Cardiac muscle cell (in vitro differentiated cells and primary cell): ENCODE measurements around the gene UBC. TPM values are rescaled to one million over a fixed set of nuclear protein-coding genes. Genes with fewer than 3 reads are reported as not detected.
"Not testable (repeated sequence)": the region's sequence is repeated elsewhere in the genome, so short reads cannot be mapped to it uniquely, and the experiment has no call there.

Source experiments
- DNase-seq, 2 donors: peaks; one replicate each; pipeline versions ENCODE4 v3.0.0 to v3.0.0-alpha.2; 2010 to 2017; ENCODE audit warnings: low read depth in 1 of 2, low spot score in 1 of 2
- H3K27ac ChIP-seq: fragments of 200-600 bp; sonication (generic); 2 replicates; pipeline ENCODE4 v1.5.1; 2016
- H3K27me3 ChIP-seq: fragments of 200-600 bp; sonication (generic); 2 replicates; pipeline ENCODE4 v1.6.0; 2016; ENCODE audit warnings: control low read depth
- H3K36me3 ChIP-seq: fragments of 200-600 bp; sonication (generic); 2 replicates; pipeline ENCODE4 v1.5.1; 2016; ENCODE audit warnings: control low read depth
- H3K4me1 ChIP-seq: fragments of 200-600 bp; sonication (generic); 2 replicates; pipeline ENCODE4 v1.8.1; 2017; ENCODE audit warnings: low read depth, mild to moderate bottlenecking, mixed run types
- H3K4me3 ChIP-seq: fragments of 200-600 bp; sonication (generic); 2 replicates; pipeline ENCODE4 v1.5.1; 2016; ENCODE audit warnings: mild to moderate bottlenecking
- H3K9me3 ChIP-seq: fragments of 200-600 bp; sonication (generic); 2 replicates; pipeline ENCODE4 v1.5.1; 2017; ENCODE audit warnings: low read depth, mild to moderate bottlenecking, control low read depth
- polyA plus RNA-seq: library from polyadenylated mRNA; unstranded; fragments of >200 nt; fragmentation: Nextera tagmentation; extraction: Ambion mirVana; gene quantifications from 2 replicates; pipeline ENCODE4 v1.2.1, GENCODE V29; 2016
- total RNA-seq: library from RNA; depleted of rRNA; stranded (reverse); fragments of >200 nt; gene quantifications from 2 replicates; pipeline ENCODE4 v1.2.3, GENCODE V29; 2016
- TF ChIP-seq, protein P1 (sequence below): IDR thresholded peaks from 2 replicates; pipeline ENCODE4 v1.5.1; 2012; ENCODE audit warnings: low read depth, mild to moderate bottlenecking, low read length

UBC gene
- total and polyA plus RNA-seq, 2 experiments from 2014 or later, result 897 to 1,139 TPM

- TF ChIP-seq, protein P1, sequence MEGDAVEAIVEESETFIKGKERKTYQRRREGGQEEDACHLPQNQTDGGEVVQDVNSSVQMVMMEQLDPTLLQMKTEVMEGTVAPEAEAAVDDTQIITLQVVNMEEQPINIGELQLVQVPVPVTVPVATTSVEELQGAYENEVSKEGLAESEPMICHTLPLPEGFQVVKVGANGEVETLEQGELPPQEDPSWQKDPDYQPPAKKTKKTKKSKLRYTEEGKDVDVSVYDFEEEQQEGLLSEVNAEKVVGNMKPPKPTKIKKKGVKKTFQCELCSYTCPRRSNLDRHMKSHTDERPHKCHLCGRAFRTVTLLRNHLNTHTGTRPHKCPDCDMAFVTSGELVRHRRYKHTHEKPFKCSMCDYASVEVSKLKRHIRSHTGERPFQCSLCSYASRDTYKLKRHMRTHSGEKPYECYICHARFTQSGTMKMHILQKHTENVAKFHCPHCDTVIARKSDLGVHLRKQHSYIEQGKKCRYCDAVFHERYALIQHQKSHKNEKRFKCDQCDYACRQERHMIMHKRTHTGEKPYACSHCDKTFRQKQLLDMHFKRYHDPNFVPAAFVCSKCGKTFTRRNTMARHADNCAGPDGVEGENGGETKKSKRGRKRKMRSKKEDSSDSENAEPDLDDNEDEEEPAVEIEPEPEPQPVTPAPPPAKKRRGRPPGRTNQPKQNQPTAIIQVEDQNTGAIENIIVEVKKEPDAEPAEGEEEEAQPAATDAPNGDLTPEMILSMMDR, result peak; percentile 51
- Histone ChIP-seq H3K27ac (no peak overlapping the region), H3K4me3 (no peak overlapping the region), H3K4me1 (no peaks in the 10 kb centered on the region), H3K27me3 (no peaks in the 10 kb centered on the region), H3K36me3 (no peaks in the 10 kb centered on the region), H3K9me3 (no peaks in the 10 kb centered on the region)
- peak in 1 of 2 donors; percentile 49 for DNase-seq
Observed at GRCh38 chr12:124898200-124898922, 16.1 kb downstream of the UBC start.

DNA sequence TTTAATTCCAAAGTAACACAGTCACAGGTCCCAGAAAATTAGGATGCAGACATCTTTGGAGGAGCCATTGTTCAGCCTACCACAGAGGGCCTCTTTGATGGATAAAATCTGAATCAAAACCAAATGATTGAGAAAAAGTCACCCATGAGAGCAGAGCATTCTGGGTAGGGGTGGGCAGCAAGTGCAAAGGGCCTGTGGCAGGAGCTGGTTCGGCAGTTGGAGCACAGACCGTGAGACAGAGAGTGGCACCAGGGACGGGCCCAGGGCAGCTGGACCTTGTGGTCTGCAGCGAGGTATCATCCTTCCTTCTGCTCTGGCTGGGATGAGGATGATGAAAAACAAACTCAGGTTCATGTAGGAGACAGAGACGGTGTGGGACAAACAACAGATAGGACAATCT is 18.0 kb downstream of the UBC start:
- Histone ChIP-seq H3K27ac (no peak overlapping the region), H3K27me3 (no peaks in the 10 kb centered on the region), H3K36me3 (no peaks in the 10 kb centered on the region), H3K9me3 (no peaks in the 10 kb centered on the region), H3K4me1 (no peaks in the 10 kb centered on the region), H3K4me3 (no peak overlapping the region)
- DNase-seq, result no peak
- TF ChIP-seq, protein P1, result no peak

- H3K4me3 ChIP-seq, result no peak overlapping the region
- H3K4me1 ChIP-seq, result no peaks in the 10 kb centered on the region
- no peaks in the 10 kb centered on the region for H3K36me3 ChIP-seq
- DNase-seq, result no peak
- H3K27ac ChIP-seq, result no peak overlapping the region
- H3K27me3 ChIP-seq, result no peaks in the 10 kb centered on the region
- TF ChIP-seq, protein P1, result no peak
- H3K9me3 ChIP-seq, result no peaks in the 10 kb centered on the region
Observed at GRCh38 chr12:124893792-124894516, 20.5 kb downstream of the UBC start.

DNA sequence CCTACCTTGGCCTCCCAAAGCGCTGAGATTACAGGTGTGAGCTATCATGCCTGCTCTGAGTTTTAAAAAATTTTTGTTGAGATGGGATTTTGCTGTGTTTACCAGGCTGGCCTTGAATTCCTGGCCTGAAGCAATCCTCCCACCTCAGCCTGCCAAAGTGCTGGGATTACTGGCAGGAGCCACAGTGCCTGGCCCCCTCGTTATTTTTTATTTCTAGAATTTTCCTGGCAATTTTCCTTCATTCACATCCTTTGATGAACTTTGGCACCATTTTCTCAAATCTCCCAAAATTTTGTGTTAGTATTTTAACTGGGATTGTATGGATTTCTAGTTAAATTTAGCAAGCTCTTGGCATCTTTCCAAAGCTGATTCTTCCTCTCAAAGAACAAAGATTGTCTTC is 26.2 kb downstream of the UBC start:
- Histone ChIP-seq H3K27ac (no peak overlapping the region), H3K4me3 (no peak overlapping the region), H3K27me3 (no peaks in the 10 kb centered on the region), H3K4me1 (no peaks in the 10 kb centered on the region), H3K36me3 (no peaks in the 10 kb centered on the region), H3K9me3 (no peaks in the 10 kb centered on the region)
- TF ChIP-seq, protein P1, result no peak
- DNase-seq, result no peak

GRCh38 chr12:124887766-124888165 is 26.7 kb downstream of the UBC start:
- not testable (repeated sequence) for H3K4me3 ChIP-seq, DNase-seq, H3K27me3 ChIP-seq, H3K9me3 ChIP-seq, H3K4me1 ChIP-seq, H3K36me3 ChIP-seq, H3K27ac ChIP-seq
